Pons (tissue), 1 donor: ENCODE results near the gene TLR8.
A peak's percentile ranks its signal among the peaks of the same experiment; 100 is the strongest.
"Not testable (repeated sequence)": the region's sequence is repeated elsewhere in the genome, so short reads cannot be mapped to it uniquely, and the experiment has no call there.

Source experiments
- DNase-seq: peaks from one replicate; pipeline ENCODE4 v3.0.0-alpha.2; 2016; ENCODE audit warnings: low spot score

TLR8 gene

GRCh38 chrX:12898073-12898472, 8.3 kb upstream of the TLR8 start:
- DNase-seq = no peak

GRCh38 chrX:12899506-12899905, 6.9 kb upstream of the TLR8 start:
- DNase-seq = no peak

- DNase-seq = peak; percentile 24
Measured at GRCh38 chrX:12901486-12901885, 4.9 kb upstream of the TLR8 start.

- DNase-seq = no peak
Measured at GRCh38 chrX:12903646-12904045, 2.8 kb upstream of the TLR8 start.

- no peak for DNase-seq
Measured at GRCh38 chrX:12910423-12911121, 4.2 kb downstream of the TLR8 start.

- no peak for DNase-seq
Measured at GRCh38 chrX:12911122-12911470, 4.7 kb downstream of the TLR8 start.

- no peak for DNase-seq
Measured at GRCh38 chrX:12912791-12913482, 6.5 kb downstream of the TLR8 start.

- no peak for DNase-seq
Measured at GRCh38 chrX:12917753-12918152, 11.3 kb downstream of the TLR8 start.

GRCh38 chrX:12919051-12919450, 12.6 kb downstream of the TLR8 start:
- DNase-seq = no peak

- DNase-seq = no peak
Measured at GRCh38 chrX:12919620-12920019, 13.2 kb downstream of the TLR8 start.

GRCh38 chrX:12920990-12921389, 14.6 kb downstream of the TLR8 start:
- DNase-seq = no peak

GRCh38 chrX:12921886-12922598, 15.6 kb downstream of the TLR8 start:
- no peak for DNase-seq

- DNase-seq = no peak
Measured at GRCh38 chrX:12922599-12922919, 16.1 kb downstream of the TLR8 start.

- no peak for DNase-seq
Measured at GRCh38 chrX:12929701-12930100, 23.3 kb downstream of the TLR8 start.

- no peak for DNase-seq
Measured at GRCh38 chrX:12930150-12930549, 23.7 kb downstream of the TLR8 start.

GRCh38 chrX:12932244-12932643, 25.8 kb downstream of the TLR8 start:
- no peak for DNase-seq

- no peak for DNase-seq
Measured at GRCh38 chrX:12934850-12935249, 28.4 kb downstream of the TLR8 start.

- no peak for DNase-seq
Measured at GRCh38 chrX:12936947-12937346, 30.5 kb downstream of the TLR8 start.

GRCh38 chrX:12940471-12940870, 34.1 kb downstream of the TLR8 start:
- not testable (repeated sequence) for DNase-seq

GRCh38 chrX:12943592-12943991, 37.2 kb downstream of the TLR8 start:
- DNase-seq = not testable (repeated sequence)

- not testable (repeated sequence) for DNase-seq
Measured at GRCh38 chrX:12944452-12944851, 38.0 kb downstream of the TLR8 start.

GRCh38 chrX:12945494-12945893, 39.1 kb downstream of the TLR8 start:
- no peak for DNase-seq

- no peak for DNase-seq
Measured at GRCh38 chrX:12946406-12946805, 40.0 kb downstream of the TLR8 start.
